ENCODE data around the gene TSPAN5.

Gene TSPAN5

GRCh38 chr4:98692411-98692810, 34.0 kb upstream of the TSPAN5 start:
- TF ChIP-seq CTCF (IDR thresholded peaks at IDR 0.05; ENCODE audit: low read length, missing control alignments): no peak
- no peak for DNase-seq (ENCODE audit: low read depth)
- no peak overlapping the region for H3K4me3 ChIP-seq (replicated peaks; ENCODE audit: low read depth, low read length)

GRCh38 chr4:98691588-98691987, 33.2 kb upstream of the TSPAN5 start:
- no peak overlapping the region for H3K4me3 ChIP-seq (replicated peaks; ENCODE audit: low read depth, low read length)
- no peak for TF ChIP-seq CTCF (IDR thresholded peaks at IDR 0.05; ENCODE audit: low read length, missing control alignments)
- no peak for DNase-seq (ENCODE audit: low read depth)

- no peak for DNase-seq (ENCODE audit: low read depth)
These were observed 31.2 kb upstream of the TSPAN5 start for GRCh38 chr4:98689507-98690174.

GRCh38 chr4:98688411-98689290, 30.2 kb upstream of the TSPAN5 start:
- peak; percentile 46 for DNase-seq (ENCODE audit: low read depth)
- TF ChIP-seq CTCF (IDR thresholded peaks at IDR 0.05; ENCODE audit: low read length, missing control alignments): no peak
- H3K4me3 ChIP-seq (replicated peaks; ENCODE audit: low read depth, low read length): no peak overlapping the region

More at GRCh38 chr4:98689507-98690174, 31.2 kb upstream of the TSPAN5 start:
- no peak overlapping the region for H3K4me3 ChIP-seq (replicated peaks; ENCODE audit: low read depth, low read length)
- no peak for TF ChIP-seq CTCF (IDR thresholded peaks at IDR 0.05; ENCODE audit: low read length, missing control alignments)

- TF ChIP-seq CTCF (IDR thresholded peaks at IDR 0.05; ENCODE audit: low read length, missing control alignments): no peak
- H3K4me3 ChIP-seq (replicated peaks; ENCODE audit: low read depth, low read length): no peak overlapping the region
- peak; percentile 20 for DNase-seq (ENCODE audit: low read depth)
These were observed 29.5 kb upstream of the TSPAN5 start for GRCh38 chr4:98687876-98688275.

- no peak for TF ChIP-seq CTCF (IDR thresholded peaks at IDR 0.05; ENCODE audit: low read length, missing control alignments)
- DNase-seq (ENCODE audit: low read depth): no peak
- H3K4me3 ChIP-seq (replicated peaks; ENCODE audit: low read depth, low read length): no peak overlapping the region
These were observed 28.4 kb upstream of the TSPAN5 start for GRCh38 chr4:98686847-98687246.

All from fibroblast of pulmonary artery (primary cell).